ENCODE measurements around the gene BCKDK. TPM values are rescaled to one million over a fixed set of nuclear protein-coding genes. Genes with fewer than 3 reads are reported as not detected.

BCKDK gene
- total RNA-seq, 1 donor from 2014 or later, result 43.6 TPM

DNA sequence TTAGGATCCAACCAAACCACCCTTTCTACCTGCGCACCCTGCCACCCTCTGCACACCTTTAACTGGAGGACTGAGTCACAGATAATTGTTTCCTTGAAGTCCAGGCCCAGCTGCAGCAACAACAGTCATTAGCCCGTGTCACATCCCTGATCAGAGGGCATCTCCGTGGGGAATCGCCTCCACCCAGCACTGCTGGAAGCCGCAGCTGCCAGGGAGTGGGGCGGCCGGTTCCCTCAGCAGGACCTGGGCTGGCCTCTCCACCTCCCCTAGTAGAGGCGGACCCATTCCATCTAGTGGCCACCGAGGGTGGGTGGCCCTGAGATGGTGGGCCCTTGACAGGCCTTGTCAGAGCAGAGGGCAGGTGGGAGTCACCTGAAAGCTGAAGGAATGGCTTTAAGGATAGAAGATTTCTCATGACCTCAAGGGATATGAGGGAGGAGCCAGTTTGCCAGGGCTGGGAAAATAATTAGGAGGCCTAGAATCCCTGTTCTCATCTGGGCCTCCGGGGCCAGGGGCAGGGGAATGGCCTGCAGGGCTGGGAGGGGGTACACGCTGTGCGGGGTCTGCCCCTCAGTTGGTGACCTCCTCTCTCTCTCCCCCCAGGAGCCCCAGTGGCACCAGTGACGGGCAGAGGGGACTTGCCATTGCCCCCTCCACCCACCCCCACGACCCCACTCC, 25.7 kb upstream of the BCKDK start:
- Mint-ChIP-seq H3K36me3 (ENCODE audit: low read depth) (peaks cover 26% of the 10 kb centered on the region), H3K4me3 (no peak overlapping the region), H3K27ac (no peak overlapping the region), H3K9me3 (no peaks in the 10 kb centered on the region), H3K4me1 (ENCODE audit: low read depth) (no peaks in the 10 kb centered on the region), H3K27me3 (ENCODE audit: insufficient read depth) (no peaks in the 10 kb centered on the region)
- no peak for DNase-seq (ENCODE audit: low spot score)
- intact Hi-C loops (cut with micrococcal nuclease), result no loop called here

DNA sequence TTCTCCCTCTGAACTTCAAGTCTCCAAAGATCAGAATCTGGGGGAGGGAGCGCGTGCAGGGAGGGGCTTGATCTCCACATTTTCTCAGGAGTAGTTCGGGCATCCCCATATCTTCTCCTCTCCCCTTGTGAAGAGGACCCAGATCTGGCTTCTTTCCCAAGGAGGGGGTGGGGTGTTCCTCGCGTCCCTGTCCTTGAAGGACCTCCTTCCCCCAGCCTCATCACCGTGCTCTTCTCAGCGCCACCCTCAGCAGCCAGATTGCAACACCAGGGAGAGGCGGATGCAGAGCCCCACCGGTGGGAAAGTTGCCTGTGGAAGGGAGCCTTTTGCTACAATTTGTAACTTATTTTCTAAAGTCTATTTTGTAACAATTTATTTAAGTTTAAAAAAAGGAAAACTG, 25.1 kb upstream of the BCKDK start:
- Mint-ChIP-seq H3K9me3 (no peaks in the 10 kb centered on the region), H3K27me3 (ENCODE audit: insufficient read depth) (no peaks in the 10 kb centered on the region), H3K4me1 (ENCODE audit: low read depth) (no peaks in the 10 kb centered on the region), H3K36me3 (ENCODE audit: low read depth) (peaks cover 20% of the 10 kb centered on the region), H3K4me3 (no peak overlapping the region), H3K27ac (no peak overlapping the region)
- intact Hi-C loops (cut with micrococcal nuclease), result no loop called here
- no peak for DNase-seq (ENCODE audit: low spot score)

DNA sequence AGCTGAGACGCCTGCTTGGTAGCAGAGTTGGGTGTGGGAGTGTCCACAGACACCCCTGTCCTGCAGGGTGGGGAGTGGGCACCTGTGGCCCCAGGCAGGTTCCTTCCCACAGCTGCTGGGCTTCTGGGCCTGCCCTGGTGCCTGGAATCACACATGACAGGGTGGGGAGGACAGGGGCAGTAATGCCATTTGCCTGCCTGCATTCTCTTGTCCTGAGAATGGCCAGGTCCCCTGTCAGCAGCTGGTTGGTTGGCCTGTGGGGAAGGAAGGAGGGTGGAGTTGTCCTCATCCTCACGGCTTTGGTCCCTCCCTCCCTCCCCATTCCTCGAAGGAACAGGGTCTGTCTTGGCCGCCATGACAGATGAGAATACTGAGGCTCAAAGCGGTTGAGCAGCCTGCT, 24.6 kb upstream of the BCKDK start:
- Mint-ChIP-seq H3K4me1 (ENCODE audit: low read depth) (no peaks in the 10 kb centered on the region), H3K27me3 (ENCODE audit: insufficient read depth) (no peaks in the 10 kb centered on the region), H3K4me3 (no peak overlapping the region), H3K27ac (no peak overlapping the region), H3K36me3 (ENCODE audit: low read depth) (peaks cover 17% of the 10 kb centered on the region), H3K9me3 (no peaks in the 10 kb centered on the region)
- intact Hi-C loops (cut with micrococcal nuclease), result no loop called here
- no peak for DNase-seq (ENCODE audit: low spot score)

DNA sequence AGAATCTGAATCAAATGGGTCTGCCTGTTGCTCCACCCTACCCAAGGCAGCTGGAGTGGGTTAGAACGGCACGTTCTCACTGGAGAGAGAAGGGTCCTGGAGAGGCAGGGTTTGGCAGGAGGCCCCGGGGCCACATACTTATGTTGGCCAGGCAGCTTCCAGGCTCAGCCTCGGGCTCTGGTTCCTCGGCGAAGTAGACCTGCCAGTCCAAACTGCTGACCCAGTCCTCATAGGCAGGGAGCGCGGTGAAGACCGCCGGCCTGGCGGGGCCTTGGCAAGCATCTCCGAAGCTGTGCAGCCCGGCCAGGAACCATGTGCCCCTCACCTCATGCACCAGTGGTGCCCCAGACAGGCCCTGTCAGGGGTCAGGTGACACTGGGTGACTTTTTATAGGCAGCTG, 24.2 kb upstream of the BCKDK start:
- Mint-ChIP-seq H3K36me3 (ENCODE audit: low read depth) (peaks cover 13% of the 10 kb centered on the region), H3K9me3 (no peaks in the 10 kb centered on the region)

DNA sequence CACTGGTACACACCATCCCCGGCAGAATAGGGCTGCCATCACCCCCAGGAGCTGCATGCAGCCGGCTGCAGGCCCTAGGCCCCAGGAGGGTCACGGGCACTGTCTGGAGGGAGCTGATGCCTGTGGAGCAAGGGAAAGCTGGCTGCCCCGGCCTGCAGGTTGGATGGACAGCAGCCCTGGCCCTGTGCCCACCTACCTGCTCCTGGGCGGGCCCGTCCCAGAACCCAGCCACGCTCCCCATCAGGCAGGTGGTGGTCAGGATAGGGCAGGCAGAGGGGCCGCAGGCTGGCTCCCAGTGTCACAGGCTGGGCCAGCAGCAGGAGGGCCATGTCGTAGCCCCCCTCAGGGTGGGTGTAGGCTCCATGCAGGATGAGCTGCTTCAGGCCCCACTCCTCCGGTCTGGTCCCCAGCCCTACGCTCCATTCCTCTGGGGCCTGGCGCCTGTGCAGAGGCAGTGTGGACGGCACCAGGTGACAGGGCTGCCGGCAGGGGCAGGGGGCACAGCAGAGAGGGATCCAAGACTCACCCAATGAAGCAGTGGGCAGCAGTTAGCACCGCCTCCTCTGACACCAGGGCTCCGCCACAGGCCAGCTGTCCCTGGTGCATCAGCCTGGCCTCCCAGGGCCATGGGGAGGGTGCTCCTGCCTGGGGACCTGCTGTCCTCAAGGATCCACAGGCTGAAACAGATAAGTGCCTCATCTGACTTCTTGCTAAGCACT, 23.4 kb upstream of the BCKDK start:
- H3K36me3 Mint-ChIP-seq (ENCODE audit: low read depth), result peaks cover 12% of the 10 kb centered on the region
- no peaks in the 10 kb centered on the region for H3K9me3 Mint-ChIP-seq
- no peaks in the 10 kb centered on the region for H3K27me3 Mint-ChIP-seq (ENCODE audit: insufficient read depth)
- H3K27ac Mint-ChIP-seq, result no peak overlapping the region
- intact Hi-C loops (cut with micrococcal nuclease), result no loop called here
- no peak overlapping the region for H3K4me3 Mint-ChIP-seq
- DNase-seq (ENCODE audit: low spot score), result no peak
- H3K4me1 Mint-ChIP-seq (ENCODE audit: low read depth), result no peaks in the 10 kb centered on the region

More for the DNA sequence above, 24.2 kb upstream of the BCKDK start:
- Mint-ChIP-seq H3K4me3 (no peak overlapping the region), H3K27ac (no peak overlapping the region), H3K27me3 (ENCODE audit: insufficient read depth) (no peaks in the 10 kb centered on the region), H3K4me1 (ENCODE audit: low read depth) (no peaks in the 10 kb centered on the region)
- no peak for DNase-seq (ENCODE audit: low spot score)
- intact Hi-C loops (cut with micrococcal nuclease), result no loop called here

DNA sequence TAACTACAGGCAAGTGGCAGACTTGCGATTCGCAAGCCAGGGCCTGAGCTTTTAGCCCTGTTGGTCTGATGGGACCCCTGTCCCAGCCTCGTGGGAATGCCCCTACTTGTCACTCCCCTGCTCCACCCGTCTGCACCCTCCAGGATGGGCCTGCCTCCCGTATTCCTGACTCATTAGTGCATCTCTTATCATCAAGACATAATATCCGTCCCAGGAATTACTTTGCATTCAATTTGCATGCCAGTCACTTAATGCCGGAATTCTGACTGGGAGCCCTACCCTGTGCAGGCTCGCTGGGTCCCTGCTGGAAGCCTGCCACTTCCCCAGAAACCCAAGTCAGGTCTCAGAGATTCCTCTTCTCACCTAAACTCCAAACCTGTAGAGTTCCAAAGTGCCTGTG, 22.8 kb upstream of the BCKDK start:
- Mint-ChIP-seq H3K27me3 (ENCODE audit: insufficient read depth) (no peaks in the 10 kb centered on the region), H3K4me3 (no peak overlapping the region), H3K4me1 (ENCODE audit: low read depth) (no peaks in the 10 kb centered on the region), H3K27ac (no peak overlapping the region), H3K9me3 (no peaks in the 10 kb centered on the region), H3K36me3 (ENCODE audit: low read depth) (peaks cover 13% of the 10 kb centered on the region)
- intact Hi-C loops (cut with micrococcal nuclease), result no loop called here
- DNase-seq (ENCODE audit: low spot score), result no peak

DNA sequence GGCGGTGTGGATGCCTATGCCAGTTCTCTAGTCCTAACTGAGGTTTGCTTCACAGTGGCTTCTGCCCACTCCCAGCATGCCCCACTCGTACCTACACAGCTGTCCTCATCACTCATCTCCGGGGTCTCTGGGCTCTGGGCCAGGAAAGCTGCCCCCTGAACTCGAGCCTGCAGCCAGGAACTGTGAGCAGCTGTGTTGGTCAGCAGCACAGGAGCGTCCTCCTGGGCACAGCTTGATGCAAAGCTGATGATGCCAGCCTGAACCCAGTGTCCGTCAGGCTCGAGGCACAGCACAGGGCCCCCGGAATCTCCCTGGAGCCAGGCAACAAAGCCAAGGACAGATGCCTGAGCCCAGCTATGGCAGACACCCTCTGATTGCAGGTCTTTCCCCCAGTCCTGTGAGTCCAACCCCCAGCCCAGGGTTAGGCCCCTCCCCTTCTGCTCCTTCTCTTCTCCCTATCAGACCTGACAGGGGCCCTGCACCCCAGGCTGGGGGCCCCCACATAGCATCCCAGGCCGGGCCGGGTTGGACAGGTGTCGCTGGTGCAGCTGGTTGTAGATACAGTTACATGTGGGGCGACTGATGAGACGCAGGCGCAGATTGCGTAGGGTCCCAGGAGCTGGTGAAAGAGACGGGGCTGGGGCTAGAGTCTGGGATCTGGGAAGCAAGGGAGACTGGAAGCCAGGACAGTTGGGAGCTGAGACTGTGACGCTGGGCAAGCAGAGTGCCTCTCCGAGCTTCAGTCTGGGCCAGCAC, 22.1 kb upstream of the BCKDK start:
- Mint-ChIP-seq H3K27ac (no peak overlapping the region), H3K4me1 (ENCODE audit: low read depth) (no peaks in the 10 kb centered on the region), H3K36me3 (ENCODE audit: low read depth) (peaks cover 13% of the 10 kb centered on the region), H3K9me3 (no peaks in the 10 kb centered on the region), H3K4me3 (no peak overlapping the region), H3K27me3 (ENCODE audit: insufficient read depth) (no peaks in the 10 kb centered on the region)
- intact Hi-C loops (cut with micrococcal nuclease), result no loop called here
- DNase-seq (ENCODE audit: low spot score), result no peak

DNA sequence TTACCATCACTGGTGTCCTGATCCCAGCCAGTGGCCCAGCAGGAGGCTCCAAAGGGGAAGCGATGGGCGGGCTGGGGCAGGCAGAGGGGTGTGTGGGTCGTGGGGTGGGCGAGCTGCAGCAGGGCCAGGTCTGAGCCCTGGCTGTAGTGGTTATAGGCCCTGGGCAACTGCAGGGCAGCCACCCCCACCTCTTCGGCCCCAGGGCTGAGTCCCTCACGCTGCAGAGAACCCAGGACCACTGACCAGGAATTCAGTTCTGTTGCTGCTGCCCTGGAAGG, 21.6 kb upstream of the BCKDK start:
- intact Hi-C loops (cut with micrococcal nuclease), result no loop called here
- Mint-ChIP-seq H3K4me3 (no peak overlapping the region), H3K27ac (no peak overlapping the region), H3K9me3 (no peaks in the 10 kb centered on the region), H3K4me1 (ENCODE audit: low read depth) (no peaks in the 10 kb centered on the region), H3K27me3 (ENCODE audit: insufficient read depth) (no peaks in the 10 kb centered on the region), H3K36me3 (ENCODE audit: low read depth) (peaks cover 13% of the 10 kb centered on the region)
- DNase-seq (ENCODE audit: low spot score), result no peak

DNA sequence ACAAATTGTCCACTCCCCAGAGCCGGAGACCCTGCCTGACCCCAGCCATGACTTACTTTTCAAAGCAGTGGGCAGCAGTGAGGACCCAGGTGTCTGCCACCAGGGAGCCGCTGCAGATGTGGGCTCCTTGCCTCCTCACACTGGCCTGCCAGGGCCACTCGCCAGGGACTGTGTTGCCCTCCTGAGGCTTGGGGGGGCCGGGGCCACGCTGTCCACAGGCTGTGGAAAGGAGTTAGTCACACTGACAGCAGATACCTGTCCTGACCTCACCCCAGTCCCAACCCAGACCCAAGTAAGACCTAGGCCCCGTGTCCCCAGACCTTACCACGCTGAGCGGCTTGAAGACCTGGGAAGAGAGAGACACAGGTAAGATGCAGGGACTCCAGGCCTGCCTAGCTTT, 20.7 kb upstream of the BCKDK start:
- intact Hi-C loops (cut with micrococcal nuclease), result no loop called here
- no peak overlapping the region for H3K4me3 Mint-ChIP-seq
- peaks cover 3% of the 10 kb centered on the region for H3K4me1 Mint-ChIP-seq (ENCODE audit: low read depth)
- no peaks in the 10 kb centered on the region for H3K9me3 Mint-ChIP-seq
- H3K36me3 Mint-ChIP-seq (ENCODE audit: low read depth), result peaks cover 10% of the 10 kb centered on the region
- no peak for DNase-seq (ENCODE audit: low spot score)
- H3K27ac Mint-ChIP-seq, result no peak overlapping the region
- H3K27me3 Mint-ChIP-seq (ENCODE audit: insufficient read depth), result no peaks in the 10 kb centered on the region

DNA sequence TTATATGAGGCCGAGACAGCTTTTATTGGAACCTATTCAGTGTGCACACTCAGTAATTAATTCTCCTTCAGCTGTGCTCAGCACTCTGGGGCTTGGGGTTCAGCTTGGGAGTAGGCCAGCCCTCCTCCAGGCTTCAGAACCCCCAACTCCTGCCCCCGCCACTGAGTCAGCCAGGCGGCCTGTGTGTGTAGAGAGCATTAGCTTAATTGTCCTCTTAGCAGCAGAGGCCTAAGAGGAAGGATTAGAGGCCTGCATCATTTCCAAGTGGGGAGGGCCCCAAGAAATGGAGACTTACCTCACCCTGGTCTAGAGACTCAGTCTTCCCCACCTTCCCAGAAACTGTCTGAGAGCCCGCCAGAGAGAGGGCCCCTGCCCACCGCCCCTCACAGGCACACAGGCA, 20.2 kb upstream of the BCKDK start:
- no peak for DNase-seq (ENCODE audit: low spot score)
- H3K4me1 Mint-ChIP-seq (ENCODE audit: low read depth), result peaks cover 6% of the 10 kb centered on the region
- H3K27me3 Mint-ChIP-seq (ENCODE audit: insufficient read depth), result no peaks in the 10 kb centered on the region
- intact Hi-C loops (cut with micrococcal nuclease), result no loop called here
- H3K36me3 Mint-ChIP-seq (ENCODE audit: low read depth), result peaks cover 10% of the 10 kb centered on the region
- no peak overlapping the region for H3K27ac Mint-ChIP-seq
- no peak overlapping the region for H3K4me3 Mint-ChIP-seq
- no peaks in the 10 kb centered on the region for H3K9me3 Mint-ChIP-seq

DNA sequence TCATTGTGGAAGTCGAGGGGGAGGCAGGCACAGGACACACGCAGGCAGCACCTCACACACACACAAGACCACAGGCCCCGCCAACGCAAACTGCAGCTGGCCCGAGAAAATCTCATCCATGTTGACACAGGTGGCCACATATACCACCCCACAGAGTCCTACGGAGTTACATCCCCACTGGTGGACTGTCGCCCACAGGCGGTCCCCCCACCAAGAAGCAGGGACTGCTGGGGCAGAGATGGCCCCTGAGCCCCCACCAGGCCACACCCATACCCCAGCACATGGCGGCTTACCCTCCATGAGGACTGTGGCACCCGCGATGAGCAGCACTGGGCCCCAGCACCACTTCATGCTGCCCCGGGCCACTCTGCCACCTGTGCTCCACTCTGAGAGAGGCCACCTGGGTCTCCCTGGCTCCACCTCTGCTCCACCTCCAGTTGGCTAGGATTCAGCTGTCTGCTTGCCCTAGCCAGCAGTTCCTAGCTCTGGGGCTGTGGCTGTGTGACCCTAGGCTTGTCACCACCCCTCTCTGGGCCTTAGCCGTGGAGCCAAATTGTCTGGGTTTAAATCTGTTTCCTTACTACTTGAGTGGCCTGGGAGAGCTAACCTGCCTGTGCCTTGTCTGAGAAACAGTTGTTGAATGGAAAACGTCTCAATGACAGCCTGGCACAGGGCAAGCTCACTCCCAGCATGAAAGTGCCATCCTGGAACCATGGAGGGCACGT, 19.6 kb upstream of the BCKDK start, which contains the start of gene PRSS53:
TSS of gene PRSS53 (minus strand) at position 485 of the 725 bp plus-strand sequence. CDS start at position 351, 134 bp downstream.
- intact Hi-C loops (cut with micrococcal nuclease), result no loop called here
- H3K27me3 Mint-ChIP-seq (ENCODE audit: insufficient read depth), result no peaks in the 10 kb centered on the region
- no peak within 1 kb of the TSS for H3K4me3 Mint-ChIP-seq
- DNase-seq (ENCODE audit: low spot score), result no peak
- peaks cover 6% of the 10 kb centered on the region for H3K4me1 Mint-ChIP-seq (ENCODE audit: low read depth)
- H3K27ac Mint-ChIP-seq, result no peak within 1 kb of the TSS
- peaks cover 10% of the 10 kb centered on the region for H3K36me3 Mint-ChIP-seq (ENCODE audit: low read depth)
- no peaks in the 10 kb centered on the region for H3K9me3 Mint-ChIP-seq

DNA sequence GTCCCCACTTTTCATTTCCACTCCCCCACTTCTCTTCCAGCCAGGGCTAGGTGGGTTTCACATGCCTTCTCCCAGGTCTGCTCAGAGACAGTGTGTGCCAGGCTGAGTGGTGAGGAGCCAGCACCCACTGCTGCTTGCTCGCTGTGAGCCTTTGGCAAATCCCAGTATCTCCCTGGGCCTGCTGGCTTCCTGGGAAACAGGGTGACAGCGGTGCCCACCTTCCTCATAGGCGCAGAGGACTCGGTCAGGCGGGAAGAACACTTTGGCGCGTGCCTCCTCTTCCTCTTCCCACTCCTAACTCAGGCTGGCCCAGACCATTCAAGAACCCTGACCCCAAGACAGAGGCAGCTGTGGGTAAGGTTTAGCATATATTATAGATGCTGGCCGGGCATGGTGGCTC, 19.0 kb upstream of the BCKDK start:
- H3K4me3 Mint-ChIP-seq, result no peak overlapping the region
- intact Hi-C loops (cut with micrococcal nuclease), result no loop called here
- H3K36me3 Mint-ChIP-seq (ENCODE audit: low read depth), result peaks cover 10% of the 10 kb centered on the region
- no peaks in the 10 kb centered on the region for H3K27me3 Mint-ChIP-seq (ENCODE audit: insufficient read depth)
- no peaks in the 10 kb centered on the region for H3K9me3 Mint-ChIP-seq
- H3K27ac Mint-ChIP-seq, result no peak overlapping the region
- DNase-seq (ENCODE audit: low spot score), result no peak
- peaks cover 12% of the 10 kb centered on the region for H3K4me1 Mint-ChIP-seq (ENCODE audit: low read depth)

DNA sequence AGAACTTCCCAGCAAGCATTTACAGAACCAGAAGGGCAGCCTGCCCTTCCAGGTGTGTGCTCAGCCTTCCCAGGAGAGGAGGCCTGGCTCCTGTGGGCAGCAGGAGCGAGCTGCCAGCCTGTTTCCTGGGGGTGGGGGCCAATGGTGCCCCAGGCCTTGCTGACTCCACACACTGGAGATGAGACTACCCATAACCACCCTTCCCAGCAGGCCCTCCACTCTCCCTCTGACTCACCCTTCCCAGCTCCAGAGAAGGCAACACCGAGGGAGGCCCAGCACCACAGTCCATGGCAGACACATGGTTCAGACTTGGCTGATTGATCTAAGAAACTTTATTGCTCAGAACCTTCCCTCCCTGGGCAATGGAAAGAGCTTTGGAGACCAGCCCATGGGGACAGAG, 17.6 kb upstream of the BCKDK start:
- peaks cover 8% of the 10 kb centered on the region for H3K36me3 Mint-ChIP-seq (ENCODE audit: low read depth)
- H3K9me3 Mint-ChIP-seq, result no peaks in the 10 kb centered on the region
- intact Hi-C loops (cut with micrococcal nuclease), result loop anchor here (5.0 kb wide), 1 partner anchor 352 kb away; the partner anchor contains the start of gene ZNF843
- no peak overlapping the region for H3K4me3 Mint-ChIP-seq
- no peak for DNase-seq (ENCODE audit: low spot score)
- peak overlapping the region; percentile 23 for H3K27ac Mint-ChIP-seq
- peaks cover 18% of the 10 kb centered on the region for H3K4me1 Mint-ChIP-seq (ENCODE audit: low read depth)
- H3K27me3 Mint-ChIP-seq (ENCODE audit: insufficient read depth), result no peaks in the 10 kb centered on the region
